ENCODE results near the gene COL26A1.
"Not testable (repeated sequence)": the region's sequence is repeated elsewhere in the genome, so short reads cannot be mapped to it uniquely, and the experiment has no call there.

The COL26A1 gene

DNA sequence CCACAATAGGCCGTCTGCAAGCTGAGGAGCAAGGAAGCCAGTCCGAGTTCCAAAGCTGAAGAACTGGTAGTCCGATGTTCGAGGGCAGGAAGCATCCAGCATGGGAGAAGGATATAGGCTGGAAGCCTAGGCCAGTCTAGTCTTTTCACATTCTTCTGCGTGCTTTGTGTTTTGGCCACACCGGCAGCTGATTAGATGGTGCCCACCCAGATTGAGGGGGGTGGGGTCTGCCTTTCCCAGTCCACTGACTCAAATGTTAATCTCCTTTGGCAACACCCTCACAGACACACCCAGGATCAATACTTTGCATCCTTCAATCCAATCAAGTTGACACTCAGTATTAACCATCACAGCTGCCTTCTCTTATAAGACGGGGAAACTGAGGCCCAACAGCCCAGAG is 142.8 kb downstream of the COL26A1 start:
- not testable (repeated sequence) for DNase-seq

DNA sequence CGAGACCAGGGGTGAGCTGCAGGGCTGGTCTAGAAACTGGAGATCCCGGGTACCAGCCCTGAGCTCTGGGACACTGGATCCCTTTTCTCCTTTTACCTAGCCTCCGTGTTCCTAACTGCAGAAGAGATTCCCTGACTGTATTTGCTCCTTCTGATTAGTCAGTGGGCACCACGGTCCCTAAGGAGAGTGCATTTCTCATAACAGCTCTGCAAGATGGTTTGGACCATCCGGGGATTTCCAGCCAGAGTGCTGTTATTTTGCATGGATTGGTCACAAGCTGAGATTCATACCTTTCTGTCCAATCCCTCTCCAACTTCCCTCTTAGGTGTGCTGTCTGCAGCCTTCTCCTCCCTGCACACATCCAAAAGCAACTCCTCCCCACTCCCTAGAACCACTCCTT is 143.9 kb downstream of the COL26A1 start:
- no peak for DNase-seq

DNA sequence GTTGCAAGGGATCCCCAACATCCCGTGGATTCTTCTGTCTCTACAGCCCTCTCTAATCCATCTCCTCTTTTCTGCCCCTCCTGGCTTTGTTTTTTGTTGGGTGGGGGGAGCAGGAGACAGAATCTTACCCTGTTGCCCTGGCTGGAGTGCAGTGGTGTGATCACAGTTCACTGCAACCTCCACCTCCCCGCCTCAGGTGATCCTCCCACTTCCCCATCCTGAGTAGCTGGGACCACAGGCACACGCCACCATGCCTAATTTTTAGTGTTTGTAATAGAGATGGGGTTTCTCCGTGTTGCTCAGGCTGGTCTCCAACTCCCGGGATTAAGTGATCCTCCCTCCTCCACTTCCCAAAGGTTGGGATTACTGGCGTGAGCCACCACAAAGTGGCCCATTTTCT is 144.7 kb downstream of the COL26A1 start:
- DNase-seq = no peak

DNA sequence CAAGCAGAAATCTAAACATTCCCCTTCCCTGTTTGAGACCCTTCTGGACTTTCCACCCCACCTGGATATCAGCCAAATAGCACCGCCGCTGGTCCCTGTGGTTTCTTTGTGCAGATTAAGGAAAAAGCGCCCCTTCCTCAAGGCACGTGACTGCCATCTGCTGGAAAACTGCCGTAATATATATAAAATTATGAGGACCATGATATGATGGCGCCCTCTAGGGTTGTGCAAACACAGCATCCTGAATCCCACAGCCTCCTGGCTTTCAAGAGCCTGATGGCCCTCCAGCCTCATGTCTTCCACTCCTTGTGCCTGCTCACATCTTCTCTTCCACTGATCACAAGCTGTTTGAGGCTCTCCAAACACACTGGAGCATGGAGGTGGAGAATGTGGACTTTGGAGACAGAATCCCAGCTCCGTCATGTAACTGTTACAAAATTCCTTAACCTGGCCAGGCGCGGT is 145.1 kb downstream of the COL26A1 start:
- peak; percentile 34 for DNase-seq

DNA sequence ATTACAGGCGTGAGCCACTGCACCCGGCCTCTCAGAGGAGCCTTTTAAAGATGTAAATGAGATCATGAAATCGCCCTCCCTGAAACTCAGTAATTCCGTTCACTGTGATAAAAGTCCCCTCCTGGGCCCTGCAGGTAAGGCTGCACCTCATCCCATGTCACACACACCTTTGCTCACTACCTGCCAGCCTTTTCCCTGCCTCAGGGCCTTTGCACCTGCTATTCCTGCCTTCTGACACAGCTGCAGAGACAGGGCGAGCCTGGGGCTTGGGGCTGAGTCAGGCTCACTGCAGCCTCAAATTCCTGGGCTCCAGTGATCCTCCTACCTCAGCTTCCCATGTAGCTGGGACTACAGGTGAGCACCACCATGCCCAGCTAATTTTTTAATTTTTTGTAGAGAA is 147.6 kb downstream of the COL26A1 start:
- DNase-seq = no peak

DNA sequence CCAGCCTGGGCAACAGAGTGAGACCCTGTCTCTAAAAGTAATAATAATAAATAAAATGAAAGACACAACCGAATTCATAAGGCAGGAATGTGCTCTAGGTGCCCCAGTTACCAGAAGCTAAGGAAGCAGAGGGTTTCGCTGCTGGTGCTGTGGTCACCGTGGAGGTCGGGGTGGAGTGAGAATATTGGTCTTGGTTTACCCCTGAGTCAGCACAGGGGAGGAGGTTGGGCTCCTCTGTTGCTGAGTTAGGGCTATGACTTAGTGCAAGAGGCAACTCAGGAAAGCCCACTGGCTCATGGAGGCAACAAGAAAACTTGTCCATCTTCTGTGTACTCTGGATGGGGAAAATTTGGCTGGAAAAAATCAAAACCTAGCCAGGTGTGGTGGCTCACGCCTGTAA is 149.3 kb downstream of the COL26A1 start:
- peak; percentile 65 for DNase-seq

DNA sequence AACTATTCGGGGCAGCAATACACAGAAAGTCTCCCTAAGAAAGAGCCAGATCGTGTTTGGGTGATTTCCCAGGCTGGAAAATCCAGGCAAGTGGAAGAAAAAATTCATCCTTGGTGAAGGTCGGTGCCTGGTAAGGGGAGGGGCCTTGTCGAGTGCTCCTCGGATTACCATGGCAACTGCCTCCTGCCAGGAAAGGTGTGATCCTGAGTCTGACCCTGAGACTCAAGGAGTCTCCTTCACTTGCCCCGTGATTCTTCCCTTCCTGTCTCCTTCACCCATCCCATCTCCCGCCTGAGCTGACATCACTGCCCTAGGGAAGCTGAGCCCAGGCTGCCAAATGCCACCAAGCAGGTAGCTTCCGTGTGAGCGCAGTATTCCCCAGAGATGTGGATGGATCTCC is 154.2 kb downstream of the COL26A1 start:
- no peak for DNase-seq

DNA sequence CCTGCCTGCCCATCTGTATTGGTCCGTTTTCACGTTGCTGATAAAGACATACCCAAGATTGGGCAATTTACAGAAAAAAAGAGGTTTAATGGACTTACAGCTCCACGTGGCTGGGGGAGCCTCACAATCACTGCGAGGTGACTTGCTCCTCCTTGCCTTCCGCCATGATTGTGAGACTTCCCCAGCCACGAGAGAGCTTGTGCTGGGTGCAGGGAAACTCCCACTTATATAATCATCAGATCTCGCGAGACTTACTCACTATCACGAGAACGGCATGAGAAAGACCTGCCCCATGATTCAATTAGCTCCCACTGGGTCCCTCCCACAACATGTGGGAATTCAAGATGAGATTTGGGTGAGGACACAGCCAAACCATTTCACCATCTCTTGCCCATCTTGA is 154.6 kb downstream of the COL26A1 start:
- DNase-seq = no peak

DNA sequence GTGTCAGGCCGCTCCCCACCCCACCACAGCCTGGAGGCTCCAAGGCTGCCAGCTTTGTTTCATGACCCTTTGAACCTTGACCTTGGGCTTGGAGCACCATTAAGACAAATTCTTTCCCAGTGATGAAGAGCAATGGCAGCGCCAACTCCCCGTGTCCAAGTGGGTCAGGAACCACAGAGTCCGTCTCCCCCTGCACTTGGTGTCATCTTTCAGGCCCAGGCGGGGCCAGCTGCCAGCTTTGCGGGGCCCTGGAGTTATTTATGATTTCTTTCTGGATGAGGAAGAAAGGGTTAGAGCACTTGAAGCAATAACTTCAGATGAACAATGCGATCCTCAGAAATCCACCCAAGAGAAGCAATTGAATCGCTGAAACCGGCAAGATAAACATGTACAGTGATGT is 155.7 kb downstream of the COL26A1 start:
- no peak for DNase-seq

DNA sequence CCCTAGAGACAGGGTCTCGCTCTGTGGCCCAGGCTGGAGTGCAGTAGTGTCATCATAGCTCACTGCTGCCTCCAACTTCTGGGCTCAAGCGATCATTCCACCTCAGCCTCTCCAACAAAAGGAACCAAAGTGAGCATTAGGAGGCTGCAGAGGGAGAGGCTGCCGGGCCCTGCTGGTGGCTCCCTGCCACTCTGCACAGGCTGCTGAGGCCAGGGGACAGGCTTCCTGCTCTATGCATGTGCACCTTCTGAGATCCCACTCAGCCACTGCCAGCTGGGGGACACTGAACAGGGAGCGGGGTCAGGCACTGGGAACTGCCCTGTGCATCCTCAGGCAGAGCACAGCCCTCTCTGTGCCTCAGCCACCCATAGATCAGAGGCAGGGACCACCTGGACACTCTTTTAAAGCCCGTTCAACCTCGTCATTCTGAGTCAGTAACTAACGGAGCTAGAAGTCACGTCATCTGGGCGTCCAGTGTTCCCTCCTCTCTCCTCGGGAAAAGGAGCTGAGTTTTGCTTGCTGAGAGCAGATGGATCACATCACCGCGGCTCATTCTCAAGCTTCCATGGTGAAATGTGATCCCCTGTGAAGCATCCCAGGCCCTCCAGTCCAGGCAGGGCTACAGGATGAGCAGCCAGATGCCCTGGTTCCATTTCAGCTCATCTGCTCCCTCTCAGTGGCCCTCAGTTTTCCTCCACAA is 156.8 kb downstream of the COL26A1 start:
- no peak for DNase-seq

DNA sequence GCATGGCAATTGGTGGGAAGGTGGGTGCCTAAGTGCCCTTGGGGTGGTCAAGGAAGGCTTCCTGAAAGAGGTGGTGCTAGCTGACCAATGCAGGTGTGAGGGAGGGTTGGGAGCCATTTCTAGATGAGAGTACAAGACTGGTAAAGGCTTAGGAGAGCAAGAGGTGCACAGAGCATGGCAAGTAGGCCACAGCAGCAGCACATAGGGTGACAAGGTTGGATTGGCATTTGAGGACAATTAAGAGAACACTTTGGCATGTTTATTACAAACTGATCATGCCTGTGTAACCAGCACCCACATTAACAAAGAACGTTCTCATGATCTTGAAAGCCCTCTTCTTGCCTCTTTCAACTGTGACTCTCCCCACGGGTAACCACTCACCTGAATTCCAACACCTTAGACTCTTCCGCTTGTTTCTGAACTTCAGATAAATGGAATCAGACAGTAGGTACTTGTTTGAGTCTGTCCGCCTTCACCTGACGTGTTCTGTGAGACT is 158.8 kb downstream of the COL26A1 start:
- no peak for DNase-seq

DNA sequence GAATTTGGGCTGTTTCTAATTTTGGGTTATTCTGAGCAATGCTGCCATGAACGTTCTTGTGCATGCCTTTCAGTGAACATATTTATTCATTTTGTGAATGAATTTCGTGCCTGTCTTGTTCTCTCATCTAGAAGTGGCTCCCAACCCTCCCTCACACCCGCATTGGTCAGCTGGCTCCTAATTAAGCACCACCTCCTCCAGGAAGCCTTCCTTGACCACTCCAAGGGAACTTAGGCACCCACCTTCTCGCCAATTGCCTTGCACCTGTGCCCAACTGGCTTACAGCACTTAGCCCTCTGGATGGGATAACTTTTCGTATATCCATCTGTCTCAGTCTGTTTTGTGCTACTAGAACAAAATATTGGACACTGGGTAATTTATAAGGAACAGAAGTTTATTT is 159.3 kb downstream of the COL26A1 start:
- no peak for DNase-seq

DNA sequence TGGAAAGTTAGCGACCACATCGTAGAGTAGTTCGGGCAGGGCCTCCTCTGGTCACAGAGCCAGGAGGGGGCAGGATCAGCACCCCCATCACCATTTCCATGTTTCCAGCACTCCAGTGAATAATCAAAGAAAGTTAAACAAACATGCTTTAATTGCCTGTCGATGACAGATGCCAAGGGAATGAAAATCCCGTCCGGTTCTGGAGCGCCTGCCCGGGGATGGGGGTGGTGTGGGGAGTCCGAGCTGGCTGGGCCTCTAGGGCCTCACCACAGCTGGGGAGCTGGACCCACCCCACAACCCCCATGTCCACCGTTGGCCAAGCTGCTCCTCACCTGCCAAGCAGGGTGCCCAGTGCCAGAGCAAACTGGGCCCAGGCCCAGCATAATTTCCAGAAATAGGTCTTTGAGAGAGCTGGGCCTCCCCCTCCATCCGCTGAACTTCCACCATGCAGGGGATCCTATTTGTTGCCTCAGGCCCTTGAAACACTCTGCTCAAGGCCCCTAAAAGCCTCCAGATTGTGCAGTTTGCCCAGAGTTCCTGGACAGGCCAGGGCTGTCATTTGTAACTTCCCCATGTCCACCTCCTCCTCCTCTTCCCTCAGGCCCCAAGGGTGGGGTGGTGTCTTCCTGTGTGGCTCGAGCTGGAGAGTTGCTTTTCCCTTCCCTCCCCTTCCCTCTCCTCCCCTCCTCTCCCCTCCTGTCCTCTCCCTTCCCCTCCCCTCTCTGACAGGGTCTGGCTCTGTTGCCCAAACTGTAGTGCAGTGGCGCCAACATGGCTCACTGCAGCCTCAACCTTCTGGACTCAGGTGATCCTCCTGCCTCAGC is 165.4 kb downstream of the COL26A1 start:
- no peak for DNase-seq

DNA sequence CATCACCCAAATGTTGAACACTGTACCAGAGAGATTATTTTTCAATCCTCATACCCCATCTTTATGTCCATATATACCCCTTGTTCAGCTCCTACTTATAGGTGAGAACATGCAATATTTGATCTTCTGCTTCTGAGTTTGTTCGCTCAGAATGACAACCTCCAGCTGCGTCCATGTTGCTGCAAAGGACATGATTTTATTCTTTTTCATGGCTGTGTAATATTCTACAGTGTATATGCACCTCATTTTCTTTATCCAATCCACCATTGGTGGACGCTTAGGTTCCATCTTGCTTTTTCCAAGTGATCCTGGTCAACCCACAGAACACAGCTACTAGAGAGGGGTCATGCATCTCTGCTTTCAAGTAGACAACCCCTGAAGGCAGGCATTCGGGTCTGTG is 166.9 kb downstream of the COL26A1 start:
- DNase-seq = no peak

DNA sequence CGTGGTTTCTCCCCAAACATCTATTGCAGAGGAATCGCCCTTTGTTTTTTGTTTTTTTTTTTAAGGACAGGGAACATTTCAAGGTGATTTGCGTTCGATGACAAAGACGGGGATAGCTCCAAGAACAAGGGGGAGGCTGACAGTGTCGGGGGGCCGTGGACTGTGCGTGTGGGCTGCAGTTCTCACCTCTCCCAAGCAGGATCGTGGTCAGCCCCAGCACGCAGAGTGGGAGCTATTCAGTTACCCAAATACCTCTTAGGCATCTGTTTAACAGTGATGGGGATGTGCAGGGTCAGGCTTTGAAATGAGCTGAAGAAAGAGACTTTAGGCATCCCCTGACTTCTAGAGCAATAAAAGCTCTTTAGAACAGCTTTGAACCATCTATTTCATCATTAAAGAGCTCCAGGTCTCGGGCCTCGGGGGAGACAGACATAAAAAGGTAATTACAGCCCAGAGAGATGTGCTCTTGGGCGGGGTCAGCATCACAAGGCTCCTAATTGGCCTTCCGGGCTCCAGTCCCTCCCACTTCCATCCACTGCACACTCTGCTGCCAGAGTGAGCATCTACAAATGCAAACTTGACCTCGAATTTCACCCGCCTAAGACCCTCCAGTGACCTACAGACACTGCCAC is 169.2 kb downstream of the COL26A1 start:
- DNase-seq = no peak

DNA sequence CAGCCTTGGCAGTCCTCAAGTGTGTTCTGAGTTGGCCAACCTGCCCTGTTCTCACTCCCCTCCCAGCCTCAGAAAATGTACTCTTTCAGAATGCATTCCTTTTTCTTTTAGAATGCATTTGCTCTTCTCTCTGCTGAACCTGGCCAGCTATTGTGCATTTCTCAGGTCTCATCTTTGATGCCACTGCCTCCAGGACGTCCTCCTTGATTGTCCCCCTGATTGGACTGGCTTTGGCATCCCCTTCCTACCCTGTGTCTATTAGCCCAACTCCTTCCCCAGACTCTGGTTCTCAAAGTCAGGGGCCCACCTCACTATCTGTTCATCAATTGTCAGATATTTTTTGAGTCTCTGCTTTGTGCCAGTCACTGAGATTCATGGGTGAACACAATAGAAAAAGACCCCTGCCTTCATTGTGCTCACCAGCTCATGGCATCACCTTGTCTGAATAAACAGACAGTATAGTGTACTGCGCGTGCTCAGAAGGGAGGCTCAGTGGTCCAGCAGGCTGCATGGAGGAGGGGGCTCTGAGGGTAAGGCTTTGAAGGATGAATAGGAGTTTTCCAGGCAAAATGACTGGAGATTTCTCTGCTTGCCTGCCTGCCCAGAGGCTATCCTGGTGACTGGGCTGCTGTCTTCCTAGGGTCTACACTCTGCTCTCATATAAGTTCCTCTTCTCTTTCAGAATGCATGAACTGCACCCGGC is 169.9 kb downstream of the COL26A1 start:
- DNase-seq = no peak

DNA sequence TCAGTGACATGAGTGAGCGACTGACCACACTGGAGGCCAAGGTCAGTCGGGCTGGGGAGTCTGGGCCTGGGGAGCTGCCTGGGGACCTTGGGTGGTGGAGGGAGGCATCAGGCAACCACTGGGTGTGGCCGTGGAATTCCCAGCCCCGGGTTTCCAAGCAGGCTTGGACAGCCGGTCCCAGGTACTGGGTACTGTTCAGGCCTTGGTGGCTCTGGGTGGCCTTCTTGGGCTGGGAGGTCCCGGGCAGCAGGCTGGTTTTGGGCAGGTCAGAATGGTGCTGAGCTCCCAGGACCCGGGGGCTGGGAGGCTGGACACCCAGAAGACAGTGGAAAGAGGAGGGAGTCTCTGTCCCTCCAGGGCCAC is 170.4 kb downstream of the COL26A1 start:
- DNase-seq = no peak

DNA sequence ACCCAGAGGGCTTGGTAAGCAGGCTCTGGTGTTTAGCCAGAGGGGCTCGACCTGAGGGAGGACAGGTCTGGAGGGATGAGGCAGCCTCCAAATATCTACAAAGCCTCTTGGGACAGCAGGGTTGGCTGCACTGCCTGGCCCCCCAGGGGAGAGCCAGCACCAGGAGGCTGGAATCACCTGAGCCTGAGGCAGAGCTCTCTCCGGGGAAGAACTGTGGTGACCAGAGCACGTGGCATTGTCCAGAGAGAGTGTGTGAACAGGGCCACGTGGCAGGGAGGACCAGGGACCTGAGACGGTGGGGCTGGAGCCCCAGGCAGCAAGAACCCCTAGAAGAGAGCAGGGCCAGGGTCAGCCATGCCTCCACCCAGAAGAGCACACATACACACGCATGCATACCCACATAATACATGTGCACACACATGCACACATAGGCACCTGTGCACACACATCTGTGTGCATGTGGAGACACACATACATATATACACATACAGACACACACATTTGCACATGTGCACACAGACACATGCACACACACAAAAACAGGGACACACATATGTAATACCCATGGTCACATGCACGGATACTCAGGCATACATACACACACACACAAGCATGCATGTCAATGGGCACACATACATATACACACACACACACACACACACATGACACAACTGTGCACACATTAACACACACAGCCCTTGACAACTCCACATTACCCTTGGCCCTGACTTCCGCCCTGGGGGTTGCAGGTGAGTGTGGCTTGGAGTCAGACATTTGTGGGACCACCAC is 171.5 kb downstream of the COL26A1 start:
- DNase-seq = no peak

DNA sequence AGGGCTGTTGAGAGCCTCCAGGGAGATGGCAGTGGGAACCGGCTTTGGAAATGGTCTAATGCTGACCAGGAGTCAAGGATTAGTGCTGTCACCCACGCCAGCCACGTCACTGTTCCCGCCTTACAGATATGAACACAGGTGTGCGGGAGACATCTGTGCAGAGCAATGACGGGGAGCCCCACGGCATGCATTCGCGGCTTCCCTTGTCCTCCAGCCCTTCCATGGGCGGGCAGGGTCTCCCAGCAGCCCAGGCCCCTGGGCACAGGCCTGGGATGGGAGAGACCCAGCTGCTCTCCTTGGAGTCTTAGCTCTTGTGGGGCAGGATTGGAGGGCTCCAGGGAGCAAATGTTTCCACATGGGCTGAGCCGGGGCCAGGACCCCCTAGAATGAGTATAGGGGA is 172.2 kb downstream of the COL26A1 start:
- DNase-seq = no peak

DNA sequence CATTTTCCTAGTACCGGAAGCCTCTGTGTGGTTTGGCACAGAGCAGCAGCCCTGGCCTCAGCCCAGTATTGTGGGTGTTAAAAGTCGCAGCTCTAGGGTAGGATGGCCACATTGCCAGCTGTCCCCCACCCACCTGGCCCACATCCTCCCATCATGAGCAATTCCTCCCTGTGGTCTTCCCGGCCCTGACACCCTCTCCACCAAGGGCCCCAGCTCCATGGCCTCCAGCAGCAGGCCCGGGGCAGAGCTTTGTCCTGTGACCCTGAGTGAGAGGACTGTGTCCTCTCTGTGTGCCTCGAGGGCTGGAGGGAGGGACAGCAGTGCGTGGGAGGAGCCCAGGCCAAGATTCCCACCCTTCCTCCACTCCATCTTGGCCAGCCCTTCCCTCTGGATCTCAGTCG is 172.7 kb downstream of the COL26A1 start:
- DNase-seq = peak; percentile 76

DNA sequence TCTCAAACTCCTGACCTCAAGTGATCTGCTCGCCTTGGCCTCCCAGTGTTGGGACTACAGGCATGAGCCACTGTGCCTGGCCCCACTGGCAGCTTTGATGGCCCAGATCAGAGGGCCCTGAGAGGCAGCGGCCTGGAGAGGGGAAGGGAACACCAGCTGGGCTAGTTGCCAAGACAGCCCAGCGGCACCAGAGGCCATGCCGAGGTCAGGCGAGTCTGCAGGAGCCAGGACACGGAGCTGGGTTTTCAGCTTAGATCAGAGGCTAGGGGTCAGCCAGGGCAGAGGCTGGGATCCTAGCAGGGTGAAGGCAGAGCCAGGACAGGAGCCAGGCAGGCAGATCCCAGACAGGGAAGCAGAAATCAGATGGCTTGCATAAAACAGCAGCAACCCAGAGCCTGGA is 173.6 kb downstream of the COL26A1 start:
- DNase-seq = peak; percentile 33

DNA sequence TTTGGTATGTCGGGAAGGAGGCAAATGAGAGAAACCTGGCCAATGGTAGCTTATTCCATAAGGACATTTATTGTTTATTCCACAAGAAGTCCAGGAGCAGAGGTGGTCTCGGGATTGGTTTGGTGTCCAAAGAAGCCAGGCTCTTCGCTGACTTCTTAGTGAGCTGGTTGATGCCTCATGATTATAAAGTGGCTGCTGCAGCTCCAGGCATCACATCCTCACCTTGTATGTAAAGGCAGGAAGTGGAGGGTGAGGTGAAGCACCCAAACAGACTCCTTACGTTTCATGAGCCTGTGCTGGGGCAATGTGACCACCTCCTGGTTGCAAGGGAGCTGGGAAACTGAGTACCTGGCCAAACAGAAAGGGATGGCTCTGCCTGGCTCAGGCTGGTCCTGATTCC is 174.0 kb downstream of the COL26A1 start:
- no peak for DNase-seq
